ENCODE results near the gene ZNF385D.

Gene ZNF385D

DNA sequence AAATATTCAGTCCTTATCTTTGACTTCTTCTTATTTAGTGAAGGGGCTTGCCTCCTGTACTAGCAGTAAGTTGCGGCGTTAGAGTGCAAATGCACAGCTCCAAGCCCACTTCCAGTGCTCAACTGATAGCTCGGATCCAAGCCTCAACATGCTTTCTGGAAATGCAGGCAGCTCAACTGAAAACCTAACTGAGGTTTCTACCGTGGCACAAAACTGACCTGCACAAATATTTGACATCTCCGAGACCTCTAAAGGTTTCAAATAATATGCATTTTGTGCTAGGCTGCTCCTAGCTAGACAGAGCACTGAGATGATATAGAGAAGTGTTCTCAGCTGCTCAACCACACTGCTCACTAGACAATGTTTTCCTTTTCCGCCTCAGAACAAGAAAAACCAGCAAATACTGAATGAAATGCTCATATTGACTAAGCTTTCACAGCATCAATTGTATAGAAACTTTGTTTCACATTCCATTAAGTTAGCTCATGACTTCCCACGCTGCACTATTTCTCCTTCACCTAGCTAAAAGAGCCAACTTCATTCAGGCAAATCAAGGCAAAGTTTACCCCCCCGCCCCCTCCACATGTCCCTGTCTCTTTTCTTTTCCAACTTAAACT, 822 bp downstream of the ZNF385D start:
- no peak for DNase-seq (ENCODE audit: low read depth in 2 of 3, low spot score in 2 of 3)

DNA sequence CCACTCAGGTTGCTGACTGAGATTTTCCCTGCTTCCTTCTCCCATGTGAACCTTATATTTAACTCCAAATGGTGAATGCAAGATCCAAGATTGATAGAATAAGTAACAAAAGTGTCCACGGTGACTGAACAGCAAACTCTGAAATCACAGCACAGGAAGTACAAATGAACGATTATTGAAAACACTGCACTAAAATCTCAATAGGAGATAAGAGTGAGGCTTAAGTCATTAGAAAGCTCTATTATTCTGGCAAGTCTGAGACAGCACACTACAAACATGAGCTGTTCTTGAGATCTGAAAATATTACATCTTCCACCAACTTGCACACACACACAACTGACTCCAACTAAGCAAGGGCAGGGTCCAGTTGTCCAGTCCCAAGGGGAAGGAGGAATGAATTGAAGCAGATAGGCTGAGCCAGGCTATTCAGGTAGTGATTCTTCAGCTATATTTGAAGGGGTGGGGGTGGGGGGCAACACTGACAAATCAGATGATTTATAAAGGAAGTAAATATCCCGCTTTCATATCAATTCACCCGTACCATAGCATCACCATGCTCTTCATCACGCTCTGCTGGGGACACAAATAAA, 2.9 kb downstream of the ZNF385D start:
- DNase-seq (ENCODE audit: low read depth in 2 of 3, low spot score in 2 of 3): no peak

DNA sequence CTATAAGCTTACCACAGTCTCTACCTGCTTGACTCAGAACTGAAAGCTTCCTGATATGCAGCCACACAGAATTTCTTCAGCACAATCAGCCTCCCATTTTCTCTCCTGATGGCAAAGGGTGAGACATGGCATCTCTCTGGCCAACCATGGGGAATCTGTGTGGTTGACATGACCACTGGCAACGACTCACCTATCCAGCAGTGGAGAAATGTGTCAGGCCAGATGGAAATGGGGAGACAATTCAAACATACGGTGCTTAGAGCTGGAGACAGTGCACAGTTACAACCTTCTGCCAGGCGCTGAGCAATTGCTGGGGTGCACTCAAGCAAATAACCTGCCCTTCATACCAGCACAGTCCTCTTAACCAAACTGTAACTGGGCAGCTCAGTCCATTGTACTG, 3.6 kb downstream of the ZNF385D start:
- DNase-seq (ENCODE audit: low read depth in 2 of 3, low spot score in 2 of 3): no peak

DNA sequence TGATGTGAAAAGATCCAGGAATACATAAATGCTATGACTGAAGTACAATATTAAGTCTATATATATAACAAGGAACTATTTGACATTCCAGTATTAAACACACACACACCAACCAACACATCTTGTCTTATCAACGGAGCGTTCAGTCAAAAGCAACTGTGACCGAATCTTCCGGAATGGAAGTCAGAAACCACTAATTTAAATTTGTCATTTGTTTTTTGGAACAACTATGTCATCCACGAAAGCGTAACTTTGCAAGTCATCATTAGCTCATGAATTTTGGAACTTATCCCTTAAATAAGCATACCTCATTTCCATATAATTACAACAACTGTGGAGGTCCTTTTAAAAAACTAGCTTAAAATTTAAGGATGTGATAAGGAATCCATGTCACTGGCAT, 5.0 kb downstream of the ZNF385D start:
- DNase-seq (ENCODE audit: low read depth in 2 of 3, low spot score in 2 of 3): no peak

DNA sequence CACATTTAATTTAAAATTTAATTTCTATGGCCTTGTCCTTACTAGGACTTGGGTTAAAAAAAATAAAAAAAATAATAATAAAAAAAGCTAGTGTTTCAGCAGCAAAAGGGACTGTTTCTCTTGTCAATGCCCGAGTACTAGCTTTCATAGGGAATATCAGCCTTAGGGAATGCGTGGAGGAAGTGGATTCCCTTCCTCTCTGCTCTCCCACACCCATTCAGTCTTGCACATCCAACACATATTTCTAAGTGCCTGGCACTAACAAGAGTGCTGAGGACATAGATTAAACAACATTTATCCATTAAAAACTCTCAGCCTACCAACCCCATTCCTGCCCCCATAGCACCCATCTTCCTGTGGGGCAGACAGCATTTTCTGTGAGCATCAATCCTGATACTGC, 6.2 kb downstream of the ZNF385D start:
- no peak for DNase-seq (ENCODE audit: low read depth in 2 of 3, low spot score in 2 of 3)

DNA sequence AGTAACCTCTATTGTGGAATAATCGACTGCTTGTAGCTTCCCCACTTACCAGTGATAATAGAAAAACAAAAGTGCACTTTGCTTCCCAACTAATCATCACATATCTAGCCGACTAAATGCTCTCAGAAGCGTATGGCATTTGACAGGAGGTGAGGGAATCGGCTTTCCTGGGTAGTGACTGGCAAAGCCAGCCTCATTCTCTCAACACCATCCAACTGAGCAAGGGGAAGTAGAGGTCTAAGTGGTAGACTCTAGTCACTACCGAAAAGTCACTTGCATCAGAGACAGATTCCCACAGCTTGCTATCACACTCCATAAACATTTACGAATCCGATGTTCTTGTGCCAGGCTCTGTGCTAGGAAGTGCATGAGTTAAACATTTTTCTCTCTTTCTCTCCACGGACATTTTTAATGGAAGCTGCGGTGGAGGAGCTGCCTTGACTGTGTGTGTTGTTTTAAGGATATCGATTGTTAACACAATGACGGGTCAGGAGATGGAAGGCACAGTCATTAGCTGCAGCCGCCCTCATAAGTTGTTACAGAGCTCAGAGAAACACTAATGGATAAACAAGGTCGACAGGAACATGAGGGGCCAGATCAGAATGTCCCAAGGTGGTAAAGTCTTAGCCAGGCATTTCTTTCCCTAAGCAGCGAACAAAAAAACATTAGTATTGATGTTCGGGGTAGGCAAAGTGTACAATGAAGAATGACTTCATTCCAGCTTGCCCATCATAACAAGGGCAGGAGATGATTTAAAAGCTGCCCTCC, 11.9 kb downstream of the ZNF385D start:
- DNase-seq (ENCODE audit: low read depth in 2 of 3, low spot score in 2 of 3): no peak

DNA sequence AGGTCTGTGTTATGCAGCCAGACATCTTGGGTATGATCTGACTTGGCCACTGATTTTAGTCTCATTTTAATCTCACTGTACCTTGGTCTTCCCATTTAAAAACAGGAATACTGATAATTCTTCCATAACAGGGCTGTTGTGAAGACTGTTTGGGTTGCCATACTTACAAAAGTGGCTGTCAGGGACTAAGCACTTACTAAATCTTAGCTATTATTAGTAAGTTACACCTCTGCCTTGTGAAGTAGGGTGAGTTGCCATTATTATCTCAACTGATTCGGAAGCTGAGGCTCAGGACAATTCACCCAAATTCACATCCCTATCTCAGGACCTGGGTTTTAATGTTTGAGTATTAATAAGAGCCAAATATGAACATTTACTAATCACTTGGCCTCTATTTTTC, 12.7 kb downstream of the ZNF385D start:
- DNase-seq (ENCODE audit: low read depth in 2 of 3, low spot score in 2 of 3): no peak

DNA sequence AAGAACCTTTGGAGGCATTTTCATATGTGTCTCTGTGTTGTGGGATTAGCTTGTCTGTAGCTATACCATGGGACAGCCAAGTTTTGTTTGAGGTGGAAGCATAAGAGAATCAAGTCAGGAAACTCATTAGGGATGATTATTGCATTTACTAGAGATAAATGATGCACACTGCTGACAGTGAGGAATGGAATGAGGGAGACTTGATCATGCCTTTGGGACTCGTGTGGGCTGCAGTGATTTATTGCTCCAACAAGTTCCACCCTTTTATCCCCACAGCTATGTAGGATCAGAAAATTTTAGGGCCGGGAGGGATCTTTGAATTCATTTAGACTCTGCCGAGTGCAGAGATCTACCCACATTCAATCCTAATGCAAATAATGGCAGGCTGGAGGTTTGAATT, 16.3 kb downstream of the ZNF385D start:
- DNase-seq (ENCODE audit: low read depth in 2 of 3, low spot score in 2 of 3): no peak

DNA sequence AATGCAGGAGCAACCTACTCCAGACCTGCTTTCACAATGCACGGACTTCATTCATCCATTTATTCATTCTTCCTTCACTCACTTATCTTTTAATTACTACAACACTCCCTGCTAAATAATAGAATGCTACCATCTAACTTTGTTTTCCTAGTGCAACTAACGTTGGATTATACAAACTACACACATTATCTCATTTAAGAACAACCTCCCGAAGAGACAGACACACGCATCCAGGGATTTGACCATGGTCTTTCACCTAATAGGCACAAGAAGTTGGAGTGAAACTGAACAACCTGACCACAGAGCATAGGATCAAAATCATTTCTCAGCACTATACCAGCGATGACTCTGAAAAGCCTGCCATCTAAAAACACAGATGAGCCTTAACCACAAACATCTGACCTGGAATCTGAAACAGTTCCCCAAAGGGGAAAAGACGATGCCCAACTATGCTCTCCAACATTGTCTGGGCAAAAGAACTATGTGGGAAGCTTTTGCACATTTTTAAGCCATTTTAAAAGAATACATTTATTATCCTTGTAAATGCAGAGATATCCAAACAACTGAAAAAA, 21.0 kb downstream of the ZNF385D start:
- DNase-seq (ENCODE audit: low read depth in 2 of 3, low spot score in 2 of 3): no peak

DNA sequence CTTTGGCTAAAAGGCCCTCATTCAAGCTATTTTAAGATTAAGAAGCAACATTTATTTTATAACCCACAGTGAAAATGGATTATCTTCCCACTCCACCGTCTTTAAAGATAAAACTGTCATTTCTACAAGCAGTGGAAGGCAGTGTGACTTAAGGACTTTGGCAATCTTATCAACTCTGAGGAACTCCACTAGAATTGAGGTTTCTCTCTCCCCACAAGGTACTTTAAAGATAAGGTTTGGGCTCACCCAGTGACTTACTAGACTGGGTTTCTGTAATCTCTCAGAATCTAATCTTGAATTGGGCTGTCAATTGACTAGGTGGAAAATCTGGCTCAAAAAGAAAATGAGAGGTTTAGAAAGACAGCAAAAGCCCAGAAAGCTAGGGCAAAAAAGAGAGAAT, 21.7 kb downstream of the ZNF385D start:
- DNase-seq (ENCODE audit: low read depth in 2 of 3, low spot score in 2 of 3): no peak

DNA sequence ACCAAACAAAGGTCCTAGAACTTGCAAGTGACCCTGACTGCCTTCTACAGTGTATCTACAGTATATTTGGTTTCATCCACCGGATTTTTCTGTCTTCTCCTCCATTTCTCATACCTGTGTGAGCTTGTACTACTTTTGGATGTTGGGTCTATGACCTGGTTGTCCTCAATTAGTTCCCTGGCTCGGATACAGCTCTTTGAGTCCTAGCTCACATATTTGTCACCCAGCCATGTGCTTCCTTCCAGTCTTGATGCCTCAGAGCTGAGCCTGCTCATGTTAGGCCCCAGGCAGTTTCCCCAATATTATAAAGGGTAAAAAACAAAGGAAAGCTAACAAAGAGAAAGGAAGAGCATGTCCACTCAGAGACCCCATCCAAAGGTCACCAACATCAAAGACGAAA, 28.2 kb downstream of the ZNF385D start:
- DNase-seq (ENCODE audit: low read depth in 2 of 3, low spot score in 2 of 3): no peak

DNA sequence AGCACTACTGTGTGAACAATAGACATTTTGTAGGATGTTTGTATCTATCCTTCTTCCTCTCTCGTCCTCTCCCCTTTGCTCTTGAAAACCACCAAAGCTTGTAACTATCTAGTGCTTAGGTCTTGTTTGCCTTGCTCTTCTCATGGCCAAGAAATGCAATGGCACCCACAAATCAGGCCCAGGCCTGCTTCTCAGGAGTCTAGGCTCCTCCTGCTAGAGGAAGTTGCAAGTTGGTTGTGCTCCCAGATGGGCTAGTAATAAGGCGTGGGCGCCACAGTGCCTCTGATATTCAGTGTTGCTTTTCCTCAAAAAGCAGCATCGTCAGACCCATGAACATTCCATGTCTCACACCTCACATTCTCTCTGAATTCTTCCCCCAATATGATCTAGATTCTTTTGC, 28.7 kb downstream of the ZNF385D start:
- DNase-seq (ENCODE audit: low read depth in 2 of 3, low spot score in 2 of 3): no peak

DNA sequence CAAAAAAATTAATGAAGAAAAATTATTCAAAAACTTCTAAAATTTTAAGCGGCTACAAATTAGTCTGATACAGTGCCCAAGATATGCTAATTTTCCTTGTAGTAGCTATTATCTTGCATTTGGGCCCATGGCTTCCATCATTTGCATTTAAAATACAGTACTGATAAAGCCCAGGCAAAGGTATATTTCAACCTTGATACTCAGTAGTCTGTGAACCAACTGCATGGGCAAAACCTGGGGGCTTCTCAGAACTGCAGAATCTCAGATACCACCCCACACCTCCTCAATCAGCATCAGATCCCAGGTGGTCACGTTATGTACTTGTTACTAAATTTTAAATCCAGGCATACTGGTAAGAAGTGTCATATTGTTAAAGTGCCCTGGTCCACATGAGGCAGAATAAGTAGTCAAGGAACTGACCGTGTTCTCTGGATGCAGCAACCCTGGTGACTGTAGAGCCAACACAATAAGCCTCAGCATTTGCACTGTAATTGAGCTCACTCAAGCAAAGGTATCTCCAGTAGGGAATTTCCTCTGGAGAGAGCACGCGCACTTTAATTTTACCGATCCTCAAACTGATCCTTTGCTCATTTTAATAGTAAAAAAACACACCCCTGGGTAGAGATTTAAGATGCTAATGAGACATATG, 31.9 kb downstream of the ZNF385D start:
- no peak for DNase-seq (ENCODE audit: low read depth in 2 of 3, low spot score in 2 of 3)

DNA sequence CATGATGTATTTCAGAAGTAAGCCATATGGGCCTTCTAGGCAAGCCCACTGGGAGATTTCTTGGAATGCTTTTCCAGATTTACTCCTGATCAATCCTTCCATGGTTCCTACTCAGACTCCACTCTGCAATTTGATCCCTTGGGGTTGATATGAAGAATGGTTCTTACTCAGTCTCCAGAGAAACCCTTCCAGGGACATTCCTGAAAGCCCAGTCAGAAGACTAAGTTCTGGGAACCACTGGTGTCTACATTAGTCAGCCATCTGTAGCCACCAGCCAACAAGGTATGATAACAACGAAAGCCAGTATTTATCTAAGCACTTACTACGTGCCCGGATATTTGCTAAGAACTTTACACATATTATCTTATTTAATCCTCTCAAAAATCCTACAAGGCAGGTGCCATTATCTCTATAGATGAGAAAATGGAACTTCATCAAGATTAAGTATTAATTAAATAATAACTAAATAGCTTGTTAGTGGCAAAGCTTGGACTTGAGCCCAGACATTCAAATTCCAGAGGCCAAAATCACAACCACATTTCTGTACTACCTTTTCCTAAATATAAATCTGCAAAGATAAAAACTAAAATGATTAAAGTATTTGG, 32.7 kb downstream of the ZNF385D start:
- no peak for DNase-seq (ENCODE audit: low read depth in 2 of 3, low spot score in 2 of 3)

DNA sequence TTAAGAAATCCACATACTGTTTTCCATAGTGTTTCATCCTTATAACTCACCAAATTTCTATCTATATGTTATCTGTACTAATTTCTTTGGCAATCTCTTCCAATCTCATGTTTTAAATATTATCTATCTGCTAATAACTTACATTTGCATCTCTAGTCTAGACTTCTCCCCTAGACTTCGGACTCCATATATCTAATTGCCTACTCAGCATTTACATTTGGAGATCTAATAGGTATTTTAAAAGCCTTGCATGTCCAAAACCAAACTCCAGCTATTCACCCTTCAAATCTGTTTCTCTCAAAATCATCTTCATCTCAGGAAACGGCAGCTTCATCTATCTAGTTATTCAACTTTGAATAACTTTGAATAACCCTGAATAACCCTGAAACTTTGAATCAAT, 35.3 kb downstream of the ZNF385D start:
- no peak for DNase-seq (ENCODE audit: low read depth in 2 of 3, low spot score in 2 of 3)

DNA sequence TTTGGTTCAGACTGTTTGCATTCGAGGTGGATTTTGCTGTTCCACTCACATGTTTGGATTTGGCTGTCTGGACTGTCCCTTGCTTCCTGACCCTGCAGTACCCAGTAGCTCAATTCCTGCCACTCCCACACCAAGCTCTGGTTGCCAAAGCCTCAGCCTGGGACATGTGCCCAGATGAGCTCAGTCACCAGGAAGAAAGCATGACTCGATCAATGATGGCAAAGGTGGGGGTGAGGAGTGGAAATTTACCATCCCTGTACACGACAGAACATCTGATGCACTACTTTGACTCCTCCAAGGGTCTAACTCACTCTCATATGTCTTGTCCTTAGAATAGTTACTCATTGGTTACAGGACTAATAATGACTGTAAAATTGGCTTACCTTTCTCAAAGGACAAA, 45.2 kb downstream of the ZNF385D start:
- no peak for DNase-seq (ENCODE audit: low read depth in 2 of 3, low spot score in 2 of 3)

DNA sequence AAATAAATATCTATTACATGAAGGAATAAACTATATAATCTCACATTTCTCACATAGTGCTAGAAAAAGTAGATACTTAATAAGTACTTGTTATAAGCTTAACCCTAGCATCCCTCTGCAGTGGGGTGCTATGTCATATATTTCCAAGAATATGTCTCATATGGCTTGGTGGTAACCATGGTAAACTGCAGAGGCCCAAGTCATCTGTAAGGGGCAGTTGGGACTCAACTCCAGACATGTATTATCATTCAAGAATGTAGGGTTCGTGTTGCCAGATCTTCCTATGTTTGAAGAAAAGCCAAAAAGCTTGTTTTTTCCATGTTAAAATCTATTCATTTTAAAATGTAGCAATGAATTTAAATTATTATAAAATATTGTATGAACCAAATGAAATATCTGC, 46.2 kb downstream of the ZNF385D start:
- no peak for DNase-seq (ENCODE audit: low read depth in 2 of 3, low spot score in 2 of 3)

DNA sequence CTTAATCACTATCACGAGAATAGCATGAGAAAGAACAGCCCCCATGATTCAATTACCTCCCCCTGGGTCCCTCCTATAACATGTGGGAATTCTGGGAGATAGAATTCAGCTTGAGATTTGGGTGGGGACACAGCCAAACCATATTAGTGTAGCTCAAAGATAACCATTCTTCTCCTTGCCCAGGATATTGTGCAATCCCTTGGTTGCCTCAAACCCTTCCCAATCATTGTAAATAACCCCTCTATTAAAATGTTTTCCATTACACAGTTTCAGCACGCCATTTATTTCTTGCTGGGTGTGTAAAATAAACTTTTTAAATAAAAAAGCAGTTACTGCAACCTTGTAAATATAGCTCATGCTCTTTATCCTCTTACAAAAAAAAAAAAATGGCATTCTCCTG, 47.7 kb downstream of the ZNF385D start:
- DNase-seq (ENCODE audit: low read depth in 2 of 3, low spot score in 2 of 3): no peak

DNA sequence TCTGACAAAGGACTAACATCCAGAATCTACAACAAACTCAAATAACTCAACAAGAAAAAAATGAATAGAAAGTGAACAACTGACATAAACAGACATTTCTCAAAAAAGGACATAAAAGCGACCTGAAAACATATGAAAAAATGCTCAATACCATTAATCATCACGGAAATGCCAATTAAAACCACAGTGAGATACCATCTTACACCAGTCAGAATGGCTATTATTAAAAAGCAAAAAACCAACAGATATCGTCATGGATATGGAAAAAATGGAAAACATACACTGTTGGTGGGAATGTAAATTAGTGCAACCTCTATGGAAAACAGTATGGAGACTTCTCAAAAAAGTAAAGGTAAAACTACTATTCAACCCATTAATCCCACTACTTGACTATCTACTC, 53.3 kb downstream of the ZNF385D start:
- no peak for DNase-seq (ENCODE audit: low read depth in 2 of 3, low spot score in 2 of 3)

DNA sequence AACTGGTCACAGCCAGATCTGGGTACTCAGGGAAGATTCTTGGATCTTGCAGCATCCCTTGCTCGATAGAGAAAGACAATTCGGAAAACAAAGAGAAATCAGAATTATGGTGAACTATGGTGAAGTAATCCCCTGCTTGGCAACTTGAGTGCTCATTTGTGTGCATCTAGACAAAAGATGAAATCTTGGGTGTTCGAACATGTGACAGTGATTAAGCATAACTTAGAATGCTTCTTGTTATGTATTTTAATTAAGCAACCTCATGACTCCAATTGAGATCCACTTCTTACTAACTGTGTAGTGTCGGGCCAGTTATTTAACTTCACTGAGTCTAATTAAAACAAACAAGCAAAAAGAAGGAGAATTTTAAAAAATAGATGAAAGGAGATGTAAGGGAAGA, 56.5 kb downstream of the ZNF385D start:
- no peak for DNase-seq (ENCODE audit: low read depth in 2 of 3, low spot score in 2 of 3)

DNA sequence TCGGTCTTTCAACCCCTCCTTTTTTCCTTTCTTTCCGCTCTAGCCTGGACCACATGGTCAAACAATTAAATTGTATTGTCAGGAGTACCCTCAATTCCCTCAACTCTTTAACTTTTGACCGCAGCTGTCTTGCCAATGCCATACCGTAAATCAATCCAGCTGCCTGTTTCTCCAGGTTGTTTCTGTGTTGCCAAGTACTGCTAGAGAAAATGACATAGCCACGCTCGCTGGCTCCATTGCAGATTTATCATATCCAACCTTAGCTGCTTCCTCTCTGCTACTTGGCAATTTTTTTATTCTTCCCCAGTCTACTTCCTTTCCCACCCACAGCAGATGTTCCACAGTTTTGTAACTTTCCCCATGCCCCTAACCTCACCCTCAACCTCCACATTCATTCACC, 60.0 kb downstream of the ZNF385D start:
- DNase-seq (ENCODE audit: low read depth in 2 of 3, low spot score in 2 of 3): no peak

DNA sequence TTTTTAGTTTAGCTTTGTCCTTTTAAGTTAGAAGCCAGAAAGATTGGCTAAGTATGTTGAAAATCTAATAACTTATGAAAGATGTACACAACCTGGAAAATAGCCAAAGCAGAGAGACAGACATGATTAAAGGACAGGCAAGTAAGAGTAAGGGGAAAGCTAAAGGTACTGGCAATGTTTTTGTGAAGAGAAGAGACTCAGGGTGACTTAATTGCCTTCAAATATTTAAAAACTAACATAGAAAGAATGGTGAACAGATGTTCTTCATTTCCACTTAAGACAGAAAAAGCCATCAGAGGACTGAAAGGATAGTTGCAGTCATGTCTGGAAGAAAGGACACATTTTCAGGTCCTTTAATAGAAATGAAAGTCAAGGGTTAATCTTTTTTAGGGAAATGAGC, 68.8 kb downstream of the ZNF385D start:
- DNase-seq (ENCODE audit: low read depth in 2 of 3, low spot score in 2 of 3): no peak
